Memory B cell (primary cell): ENCODE data around the gene LAMTOR5.
"Not testable (repeated sequence)": the region's sequence is repeated elsewhere in the genome, so short reads cannot be mapped to it uniquely, and the experiment has no call there.

Experiments used
- ATAC-seq: fragments of 150-1000 bp; cut with Tn5 transposase; 2 replicates; pipeline ENCODE4 v1.10.0; 2021; ENCODE audit warnings: low read depth, mild to moderate bottlenecking, moderate library complexity
- DNase-seq, 2 donors: peaks; one replicate each; pipeline ENCODE4 v3.0.0; 2022; ENCODE audit warnings: low spot score in 2 of 2
- H3K27ac Mint-ChIP-seq: one replicate; pipeline ENCODE4 v1.8.0; 2022; ENCODE audit warnings: mild to moderate bottlenecking, moderate library complexity, mixed read lengths
- H3K27me3 Mint-ChIP-seq: one replicate; pipeline ENCODE4 v1.8.0; 2022; ENCODE audit warnings: mixed read lengths
- H3K36me3 Mint-ChIP-seq: one replicate; pipeline ENCODE4 v1.8.0; 2022; ENCODE audit warnings: mild to moderate bottlenecking, mixed read lengths
- H3K4me1 Mint-ChIP-seq: one replicate; pipeline ENCODE4 v1.8.0; 2022; ENCODE audit warnings: mixed read lengths
- H3K4me3 Mint-ChIP-seq: one replicate; pipeline ENCODE4 v1.8.0; 2022; ENCODE audit warnings: mild to moderate bottlenecking, moderate library complexity, mixed read lengths
- H3K9me3 Mint-ChIP-seq: one replicate; pipeline ENCODE4 v1.8.0; 2022; ENCODE audit warnings: mixed read lengths

Gene LAMTOR5

GRCh38 chr1:110437645-110438299, 30.3 kb upstream of the LAMTOR5 start:
- not testable (repeated sequence) for ATAC-seq, H3K9me3 Mint-ChIP-seq, H3K36me3 Mint-ChIP-seq, H3K4me1 Mint-ChIP-seq, DNase-seq, H3K27ac Mint-ChIP-seq, H3K4me3 Mint-ChIP-seq, H3K27me3 Mint-ChIP-seq

GRCh38 chr1:110436635-110437034, 29.1 kb upstream of the LAMTOR5 start:
- no peak for ATAC-seq
- H3K27ac Mint-ChIP-seq = no peak overlapping the region
- no peaks in the 10 kb centered on the region for H3K4me1 Mint-ChIP-seq

GRCh38 chr1:110434946-110435345, 27.5 kb upstream of the LAMTOR5 start:
- no peak for ATAC-seq
- peaks cover 15% of the 10 kb centered on the region for H3K27me3 Mint-ChIP-seq
- H3K4me1 Mint-ChIP-seq = peaks cover 3% of the 10 kb centered on the region
- no peak for DNase-seq
- H3K4me3 Mint-ChIP-seq = no peak overlapping the region
- no peak overlapping the region for H3K27ac Mint-ChIP-seq
- no peaks in the 10 kb centered on the region for H3K9me3 Mint-ChIP-seq
- H3K36me3 Mint-ChIP-seq = no peaks in the 10 kb centered on the region

More at GRCh38 chr1:110436635-110437034, 29.1 kb upstream of the LAMTOR5 start:
- Mint-ChIP-seq H3K36me3 (no peaks in the 10 kb centered on the region), H3K9me3 (no peaks in the 10 kb centered on the region), H3K27me3 (peaks cover 5% of the 10 kb centered on the region), H3K4me3 (no peak overlapping the region)
- DNase-seq = no peak

GRCh38 chr1:110433803-110434202, 26.3 kb upstream of the LAMTOR5 start:
- Mint-ChIP-seq H3K4me1 (peaks cover 3% of the 10 kb centered on the region), H3K9me3 (no peaks in the 10 kb centered on the region), H3K36me3 (no peaks in the 10 kb centered on the region), H3K4me3 (no peak overlapping the region), H3K27ac (no peak overlapping the region), H3K27me3 (peaks cover 10% of the 10 kb centered on the region)
- ATAC-seq (no peak), DNase-seq (no peak)

GRCh38 chr1:110433213-110433612, 25.7 kb upstream of the LAMTOR5 start:
- ATAC-seq (no peak), DNase-seq (no peak)
- Mint-ChIP-seq H3K9me3 (no peaks in the 10 kb centered on the region), H3K36me3 (no peaks in the 10 kb centered on the region), H3K27me3 (peaks cover 10% of the 10 kb centered on the region), H3K4me3 (no peak overlapping the region), H3K4me1 (peaks cover 3% of the 10 kb centered on the region), H3K27ac (no peak overlapping the region)

GRCh38 chr1:110430901-110431300, 23.4 kb upstream of the LAMTOR5 start:
- DNase-seq (no peak), ATAC-seq (no peak)
- H3K9me3 Mint-ChIP-seq = no peaks in the 10 kb centered on the region
- no peak overlapping the region for H3K27ac Mint-ChIP-seq
- H3K4me1 Mint-ChIP-seq = peaks cover 3% of the 10 kb centered on the region
- H3K4me3 Mint-ChIP-seq = no peak overlapping the region
- peaks cover 10% of the 10 kb centered on the region for H3K27me3 Mint-ChIP-seq
- no peaks in the 10 kb centered on the region for H3K36me3 Mint-ChIP-seq

- no peaks in the 10 kb centered on the region for H3K36me3 Mint-ChIP-seq
- H3K9me3 Mint-ChIP-seq = no peaks in the 10 kb centered on the region
- no peak overlapping the region for H3K27ac Mint-ChIP-seq
- DNase-seq (no peak), ATAC-seq (no peak)
- peaks cover 3% of the 10 kb centered on the region for H3K4me1 Mint-ChIP-seq
- H3K27me3 Mint-ChIP-seq = peaks cover 10% of the 10 kb centered on the region
- H3K4me3 Mint-ChIP-seq = no peak overlapping the region
Observed at GRCh38 chr1:110430366-110430765, 22.9 kb upstream of the LAMTOR5 start.

GRCh38 chr1:110428946-110429345, 21.5 kb upstream of the LAMTOR5 start:
- DNase-seq (no peak), ATAC-seq (no peak)
- no peak overlapping the region for H3K27ac Mint-ChIP-seq
- H3K4me1 Mint-ChIP-seq = peaks cover 3% of the 10 kb centered on the region
- H3K36me3 Mint-ChIP-seq = no peaks in the 10 kb centered on the region
- peaks cover 11% of the 10 kb centered on the region for H3K27me3 Mint-ChIP-seq
- H3K9me3 Mint-ChIP-seq = no peaks in the 10 kb centered on the region
- no peak overlapping the region for H3K4me3 Mint-ChIP-seq

GRCh38 chr1:110426854-110427253, 19.4 kb upstream of the LAMTOR5 start:
- ATAC-seq = no peak
- peaks cover 14% of the 10 kb centered on the region for H3K27me3 Mint-ChIP-seq
- H3K4me3 Mint-ChIP-seq = no peak overlapping the region
- peaks cover 1% of the 10 kb centered on the region for H3K36me3 Mint-ChIP-seq
- no peaks in the 10 kb centered on the region for H3K9me3 Mint-ChIP-seq
- DNase-seq = no peak
- H3K4me1 Mint-ChIP-seq = peaks cover 3% of the 10 kb centered on the region
- H3K27ac Mint-ChIP-seq = no peak overlapping the region

- ATAC-seq (no peak), DNase-seq (no peak)
- Mint-ChIP-seq H3K9me3 (peaks cover 3% of the 10 kb centered on the region), H3K36me3 (peaks cover 8% of the 10 kb centered on the region), H3K4me3 (no peak overlapping the region), H3K27me3 (peaks cover 9% of the 10 kb centered on the region), H3K27ac (no peak overlapping the region), H3K4me1 (no peaks in the 10 kb centered on the region)
Observed at GRCh38 chr1:110425612-110426152, 18.2 kb upstream of the LAMTOR5 start.

- Mint-ChIP-seq H3K9me3 (peaks cover 3% of the 10 kb centered on the region), H3K36me3 (peaks cover 8% of the 10 kb centered on the region), H3K27me3 (peaks cover 4% of the 10 kb centered on the region), H3K4me3 (no peak overlapping the region), H3K4me1 (no peaks in the 10 kb centered on the region), H3K27ac (no peak overlapping the region)
- no peak for ATAC-seq
- no peak for DNase-seq
Observed at GRCh38 chr1:110424699-110425611, 17.5 kb upstream of the LAMTOR5 start.

- DNase-seq = no peak
- Mint-ChIP-seq H3K36me3 (peaks cover 8% of the 10 kb centered on the region), H3K4me3 (no peak overlapping the region), H3K27me3 (peaks cover 4% of the 10 kb centered on the region), H3K27ac (no peak overlapping the region), H3K9me3 (peaks cover 3% of the 10 kb centered on the region), H3K4me1 (no peaks in the 10 kb centered on the region)
- no peak for ATAC-seq
Observed at GRCh38 chr1:110420874-110421793, 13.6 kb upstream of the LAMTOR5 start.

GRCh38 chr1:110420023-110420662, 12.6 kb upstream of the LAMTOR5 start:
- no peak for ATAC-seq
- Mint-ChIP-seq H3K36me3 (peaks cover 8% of the 10 kb centered on the region), H3K4me1 (no peaks in the 10 kb centered on the region), H3K27me3 (peaks cover 4% of the 10 kb centered on the region), H3K9me3 (peaks cover 3% of the 10 kb centered on the region), H3K4me3 (no peak overlapping the region), H3K27ac (no peak overlapping the region)
- no peak for DNase-seq
